ENCODE results near the gene MMP23B.
"Not testable (repeated sequence)": the region's sequence is repeated elsewhere in the genome, so short reads cannot be mapped to it uniquely, and the experiment has no call there.

Gene MMP23B

GRCh38 chr1:1631782-1632420 lies at the start of gene MMP23B:
MMP23B (plus strand) TSS chr1:1632173; CDS start chr1:1632219, 46 bp downstream.
- DNase-seq, result no peak

GRCh38 chr1:1582585-1583346 lies 49.2 kb upstream of the MMP23B start:
- no peak for DNase-seq

- no peak for DNase-seq
Measured at GRCh38 chr1:1583347-1584010, 48.5 kb upstream of the MMP23B start.

GRCh38 chr1:1591452-1591851 lies 40.5 kb upstream of the MMP23B start:
- no peak for DNase-seq

GRCh38 chr1:1593834-1594601 lies 38.0 kb upstream of the MMP23B start:
- no peak for DNase-seq

GRCh38 chr1:1594602-1595260 lies 37.2 kb upstream of the MMP23B start:
- peak; percentile 19 for DNase-seq

- DNase-seq, result not testable (repeated sequence)
Measured at GRCh38 chr1:1595341-1595740, 36.6 kb upstream of the MMP23B start.

GRCh38 chr1:1596493-1597274 lies 35.3 kb upstream of the MMP23B start:
- DNase-seq, result no peak

GRCh38 chr1:1597275-1597930 lies 34.6 kb upstream of the MMP23B start:
- DNase-seq, result peak; percentile 12

- no peak for DNase-seq
Measured at GRCh38 chr1:1598051-1598719, 33.8 kb upstream of the MMP23B start.

- no peak for DNase-seq
Measured at GRCh38 chr1:1598720-1599029, 33.3 kb upstream of the MMP23B start.

- peak; percentile 38 for DNase-seq
Measured at GRCh38 chr1:1599030-1599934, 32.7 kb upstream of the MMP23B start.

- DNase-seq, result peak; percentile 6
Measured at GRCh38 chr1:1599935-1600860, 31.8 kb upstream of the MMP23B start, which contains the start of gene FNDC10. FNDC10 (minus strand) TSS chr1:1600135; CDS start chr1:1600015, 120 bp downstream.

- no peak for DNase-seq
Measured at GRCh38 chr1:1600861-1601563, 31.0 kb upstream of the MMP23B start.

- no peak for DNase-seq
Measured at GRCh38 chr1:1601564-1602303, 30.2 kb upstream of the MMP23B start.

- DNase-seq, result no peak
Measured at GRCh38 chr1:1602304-1602967, 29.5 kb upstream of the MMP23B start.

All from NCI-H2171 (cell line).